Kidney tubule cell (primary cell): ENCODE results near the gene PLSCR3.

Experiments
- DNase-seq: peaks from one replicate; pipeline ENCODE4 v3.0.0-alpha.2; 2018; ENCODE audit warnings: low spot score

The PLSCR3 gene

GRCh38 chr17:7347630-7348477 lies 46.5 kb downstream of the PLSCR3 start:
- no peak for DNase-seq

- no peak for DNase-seq
Observed at GRCh38 chr17:7346761-7347614, 47.3 kb downstream of the PLSCR3 start.

- DNase-seq, result no peak
Observed at GRCh38 chr17:7343250-7343649, 51.1 kb downstream of the PLSCR3 start.

- no peak for DNase-seq
Observed at GRCh38 chr17:7341842-7342241, 52.5 kb downstream of the PLSCR3 start.

GRCh38 chr17:7340179-7340578 lies 54.1 kb downstream of the PLSCR3 start:
- no peak for DNase-seq
